GM18867 (cell line): ENCODE data around the gene ZBBX.
"Not testable (repeated sequence)": the region's sequence is repeated elsewhere in the genome, so short reads cannot be mapped to it uniquely, and the experiment has no call there.

Experiments
- ATAC-seq: cut with Tn5 transposase; IDR thresholded peaks from one replicate; pipeline ENCODE4 v1.9.1; 2021; ENCODE audit warnings: mild to moderate bottlenecking, moderate library complexity; ENCODE audit not compliant: unreplicated experiment

Gene ZBBX, protein sequence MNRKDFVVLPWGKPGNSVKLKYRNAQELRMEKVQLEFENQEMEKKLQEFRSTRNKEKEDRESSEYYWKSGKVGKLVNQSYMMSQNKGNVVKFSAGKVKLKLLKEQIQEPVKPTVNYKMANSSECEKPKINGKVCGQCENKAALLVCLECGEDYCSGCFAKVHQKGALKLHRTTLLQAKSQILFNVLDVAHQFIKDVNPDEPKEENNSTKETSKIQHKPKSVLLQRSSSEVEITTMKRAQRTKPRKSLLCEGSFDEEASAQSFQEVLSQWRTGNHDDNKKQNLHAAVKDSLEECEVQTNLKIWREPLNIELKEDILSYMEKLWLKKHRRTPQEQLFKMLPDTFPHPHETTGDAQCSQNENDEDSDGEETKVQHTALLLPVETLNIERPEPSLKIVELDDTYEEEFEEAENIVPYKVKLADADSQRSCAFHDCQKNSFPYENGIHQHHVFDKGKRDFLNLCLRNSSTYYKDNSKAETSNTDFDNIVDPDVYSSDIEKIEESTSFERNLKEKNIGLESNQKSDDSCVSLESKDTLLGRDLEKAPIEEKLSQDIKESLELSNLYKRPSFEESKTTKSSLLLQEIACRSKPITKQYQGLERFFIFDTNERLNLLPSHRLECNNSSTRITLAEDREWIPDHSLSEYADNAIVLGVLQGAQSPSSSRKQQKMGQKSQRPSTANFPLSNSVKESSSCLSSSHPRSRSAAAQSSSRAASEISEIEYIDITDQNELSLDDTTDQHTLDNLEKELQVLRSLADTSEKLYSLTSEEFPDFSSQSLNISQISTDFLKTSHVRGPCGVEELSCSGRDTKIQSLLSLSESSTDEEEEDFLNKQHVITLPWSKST

GRCh38 chr3:167380004-167380689, at the start of gene ZBBX:
Gene ZBBX (minus strand): TSS chr3:167380297. CDS start chr3:167372901, 7,396 bp downstream.
- ATAC-seq = peak; percentile 100

DNA sequence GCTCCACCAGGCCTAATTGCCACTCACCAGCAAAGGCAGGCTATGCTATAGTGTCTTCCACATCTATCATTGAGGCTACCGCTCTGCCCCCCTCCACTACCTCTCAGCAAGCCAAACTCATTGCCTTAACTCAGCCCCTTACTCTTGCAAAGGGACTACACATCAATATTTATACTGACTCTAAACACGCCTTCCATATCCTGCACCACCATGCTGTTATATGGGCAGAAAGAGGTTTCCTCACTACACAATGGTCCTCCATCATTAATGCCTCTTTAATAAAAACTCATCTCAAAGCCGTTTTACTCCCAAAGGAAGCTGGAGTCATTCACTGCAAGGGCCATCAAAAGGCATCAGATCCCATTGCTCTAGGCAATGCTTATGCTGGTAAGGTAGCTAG, 46.9 kb upstream of the ZBBX start:
- not testable (repeated sequence) for ATAC-seq

DNA sequence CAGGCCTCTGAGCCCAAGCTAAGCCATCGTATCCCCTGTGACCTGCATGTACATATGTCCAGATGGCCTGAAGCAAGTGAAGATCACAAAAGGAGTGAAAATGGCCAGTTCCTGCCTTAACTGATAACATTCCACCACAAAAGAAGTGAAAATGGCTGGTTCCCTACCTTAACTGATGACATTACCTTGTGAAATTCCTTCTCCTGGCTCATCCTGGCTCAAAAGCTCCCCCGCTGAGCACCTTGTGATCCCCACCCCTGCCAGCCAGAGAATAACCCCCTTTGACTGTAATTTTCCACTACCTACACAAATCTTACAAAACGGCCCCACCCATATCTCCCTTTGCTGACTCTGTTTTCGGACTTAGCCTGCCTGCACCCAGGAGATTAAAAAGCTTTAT, 42.3 kb upstream of the ZBBX start:
- not testable (repeated sequence) for ATAC-seq

GRCh38 chr3:167409611-167410010, 29.5 kb upstream of the ZBBX start:
- ATAC-seq = no peak

- peak; percentile 54 for ATAC-seq
These were observed 26.9 kb upstream of the ZBBX start for GRCh38 chr3:167406876-167407492.

- no peak for ATAC-seq
These were observed 17.7 kb upstream of the ZBBX start for GRCh38 chr3:167397826-167398225.

DNA sequence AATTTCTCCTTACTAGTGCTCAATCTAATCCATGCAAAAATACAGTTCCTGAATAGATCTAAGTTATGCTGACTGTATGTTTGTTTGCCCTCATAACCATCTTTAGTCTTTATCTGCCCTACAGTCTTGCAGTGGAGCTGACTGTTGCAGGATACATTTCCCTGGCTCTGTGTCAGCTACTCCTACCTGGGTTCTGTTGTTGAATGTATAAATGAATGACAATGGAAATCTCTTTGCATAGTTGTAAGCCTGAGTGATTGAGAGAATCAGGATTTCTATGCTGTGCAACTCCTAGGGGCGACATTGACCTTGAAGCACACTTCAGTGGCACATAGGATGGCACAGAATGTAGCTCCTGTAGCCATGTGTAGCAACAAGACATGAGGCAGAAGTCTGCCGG, 16.0 kb upstream of the ZBBX start:
- ATAC-seq = no peak

GRCh38 chr3:167394003-167394402, 13.9 kb upstream of the ZBBX start:
- ATAC-seq = no peak

DNA sequence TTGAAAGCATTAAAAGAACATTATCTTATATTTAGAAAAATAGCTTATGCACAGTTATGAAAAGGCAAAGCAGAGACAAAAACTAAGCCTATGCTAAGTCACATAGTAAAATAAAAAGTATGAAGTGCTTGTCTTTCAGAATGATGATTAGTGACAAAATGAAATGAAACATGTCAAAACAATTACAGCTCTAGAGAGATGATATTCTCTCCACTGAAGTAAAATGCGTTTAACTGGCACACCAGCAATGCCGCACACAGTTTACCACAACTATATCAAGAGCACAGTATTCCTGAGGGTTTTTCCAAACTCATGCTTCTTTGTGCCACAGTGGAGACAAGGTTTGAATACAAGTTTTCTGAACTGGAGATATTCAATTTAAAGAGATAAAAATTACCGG, 2.1 kb upstream of the ZBBX start:
- ATAC-seq = no peak

DNA sequence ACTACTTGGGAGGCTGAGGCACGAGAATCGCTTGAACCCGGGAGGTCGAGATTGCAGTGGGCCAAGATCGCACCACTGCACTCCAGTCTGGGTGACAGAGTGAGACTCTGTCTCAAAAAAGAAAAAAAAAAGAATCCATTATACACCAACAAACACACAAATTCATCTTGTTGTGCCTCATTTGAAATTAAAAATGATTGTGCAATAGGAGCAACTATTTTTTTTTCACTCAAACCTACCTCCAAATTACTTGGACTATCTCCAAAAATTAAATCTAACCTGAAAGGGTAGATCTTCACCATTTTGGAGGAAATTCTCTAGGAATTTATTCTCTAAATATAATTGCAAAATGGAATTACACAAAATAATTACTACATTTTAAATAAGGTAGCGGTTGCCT, 4.6 kb downstream of the ZBBX start:
- no peak for ATAC-seq

GRCh38 chr3:167372138-167372537, 8.0 kb downstream of the ZBBX start:
- ATAC-seq = no peak

DNA sequence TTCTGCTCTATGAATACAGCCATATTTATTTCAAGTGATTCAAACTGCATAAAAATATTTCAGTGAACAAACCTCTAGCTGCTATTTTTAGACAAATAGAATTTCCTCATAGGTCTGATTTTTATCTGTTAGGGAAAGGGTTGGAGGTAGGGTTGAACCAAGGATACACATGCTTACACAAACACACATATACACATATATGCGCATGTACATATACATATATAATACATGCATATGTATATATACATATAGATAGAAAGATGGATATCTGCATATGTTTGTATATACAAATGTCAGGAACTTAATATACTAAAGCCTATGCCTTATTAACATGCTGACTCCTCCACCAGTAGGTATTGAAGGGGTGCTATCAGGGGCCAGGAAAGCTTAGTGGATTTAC, 18.1 kb downstream of the ZBBX start:
- ATAC-seq = no peak

DNA sequence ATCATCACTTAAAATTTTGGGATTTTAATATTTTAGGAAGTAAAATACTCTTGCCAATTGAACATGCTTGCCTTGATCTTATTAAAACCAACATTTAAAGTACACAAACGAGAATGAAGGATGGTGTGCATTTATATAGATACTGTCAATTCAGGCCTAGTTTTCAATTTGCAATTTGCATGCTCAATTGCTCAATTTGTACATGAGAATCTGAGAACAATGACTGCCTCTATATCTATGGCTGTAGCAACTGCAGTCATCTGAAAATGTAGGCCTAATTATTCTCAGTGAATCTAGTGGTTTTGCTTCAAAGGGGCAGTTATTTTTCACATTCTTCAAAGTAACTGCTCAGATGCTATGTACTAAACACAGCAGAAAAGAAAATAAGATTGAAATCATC, 18.8 kb downstream of the ZBBX start:
- ATAC-seq = no peak

DNA sequence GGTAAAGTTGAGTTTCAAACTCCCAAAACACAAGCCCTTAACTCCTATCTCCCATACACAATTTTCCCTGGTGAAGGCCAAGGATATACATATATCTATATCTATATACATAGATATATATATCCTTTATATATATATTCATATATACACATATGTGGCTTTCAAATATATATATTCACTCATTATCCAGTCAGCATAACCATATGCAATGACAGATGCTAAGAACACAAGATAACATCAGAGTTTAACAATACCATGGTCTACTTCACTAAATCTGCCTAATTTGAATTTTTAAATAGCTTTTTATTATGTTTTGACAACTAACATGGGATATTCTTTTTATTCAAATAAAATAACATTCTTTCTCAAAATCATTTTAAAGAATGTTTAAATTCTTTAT, 24.7 kb downstream of the ZBBX start:
- ATAC-seq = no peak

GRCh38 chr3:167354751-167355150, 25.3 kb downstream of the ZBBX start:
- ATAC-seq = no peak

DNA sequence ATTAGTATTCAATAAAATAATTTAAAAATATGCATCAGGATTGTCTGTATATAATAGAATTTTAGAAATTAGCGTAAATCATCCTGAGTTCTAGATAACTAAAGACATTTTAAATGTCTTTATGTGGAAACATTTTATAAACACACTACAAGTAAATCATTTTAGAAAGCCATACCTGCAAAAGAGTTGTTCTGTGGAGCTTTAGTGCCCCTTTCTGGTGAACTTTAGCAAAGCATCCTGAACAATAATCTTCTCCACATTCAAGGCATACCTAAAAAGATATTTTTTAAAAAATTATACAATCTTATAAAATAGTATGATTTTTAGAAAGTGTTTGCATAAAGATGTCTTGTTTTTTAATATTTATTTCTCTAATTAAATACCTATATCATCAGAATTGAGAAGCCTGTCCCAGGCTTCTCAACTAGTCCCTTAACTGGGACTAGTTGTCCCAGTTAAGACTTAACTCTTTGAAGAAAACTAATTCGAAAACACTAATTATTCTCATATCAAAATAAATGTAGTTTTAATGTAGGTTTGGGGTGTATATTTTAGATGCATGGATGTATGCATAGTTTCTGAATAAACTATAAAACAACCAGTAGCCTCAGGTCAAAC, 29.7 kb downstream of the ZBBX start:
- peak; percentile 63 for ATAC-seq

GRCh38 chr3:167346171-167346570, 33.9 kb downstream of the ZBBX start:
- no peak for ATAC-seq

DNA sequence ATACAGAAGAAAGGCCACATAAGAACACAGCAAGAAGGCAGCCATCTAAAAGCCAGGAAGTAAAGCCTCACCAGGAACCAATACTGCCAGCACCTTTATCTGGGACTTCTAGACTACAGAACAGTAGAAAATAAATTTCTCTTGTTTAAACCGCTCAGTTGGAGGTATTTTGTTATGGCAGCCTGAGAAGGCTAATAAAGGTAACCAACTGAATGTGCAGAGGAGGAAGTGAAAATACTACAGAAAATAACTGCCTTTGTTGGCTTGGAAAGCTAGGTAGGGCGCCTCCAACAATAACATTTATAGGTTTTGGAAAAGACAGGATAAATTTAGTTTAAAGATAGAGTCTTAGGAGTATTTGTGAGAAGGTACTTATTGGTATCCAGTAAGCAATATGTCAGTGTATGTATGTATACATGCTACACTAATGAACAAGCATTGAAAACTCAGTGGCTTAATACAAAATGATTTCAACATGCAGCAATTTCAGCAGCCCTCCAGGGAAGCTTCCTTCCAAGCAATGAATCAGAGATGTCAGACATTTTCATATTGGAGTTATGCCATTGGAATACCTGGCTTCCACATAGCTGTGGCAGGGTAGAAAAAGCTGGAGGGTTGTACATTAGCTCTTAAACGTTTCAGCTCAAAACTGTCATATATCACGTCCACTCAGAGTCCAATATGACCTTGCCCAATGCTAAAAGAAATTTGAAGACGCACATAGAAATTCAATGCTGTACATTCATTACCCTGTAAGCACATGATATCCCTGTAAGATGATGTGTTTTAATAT, 48.9 kb downstream of the ZBBX start:
- no peak for ATAC-seq

GRCh38 chr3:167323572-167323971, 56.5 kb downstream of the ZBBX start:
- ATAC-seq = no peak
